ENCODE results near the gene OTOGL.
"Not testable (repeated sequence)": the region's sequence is repeated elsewhere in the genome, so short reads cannot be mapped to it uniquely, and the experiment has no call there.

The OTOGL gene

GRCh38 chr12:80099259-80099658, at the start of gene OTOGL:
TSS of gene OTOGL (plus strand) at chr12:80099537. CDS start at chr12:80209432, 109,895 bp downstream.
- no peak for DNase-seq

- DNase-seq = no peak
These were observed 49.1 kb upstream of the OTOGL start for GRCh38 chr12:80050236-80050635.

GRCh38 chr12:80053051-80053790, 46.1 kb upstream of the OTOGL start:
- DNase-seq = no peak

GRCh38 chr12:80056232-80056631, 43.1 kb upstream of the OTOGL start:
- DNase-seq = no peak

- DNase-seq = peak; percentile 35
These were observed 42.5 kb upstream of the OTOGL start for GRCh38 chr12:80056845-80057244.

GRCh38 chr12:80058586-80058985, 40.8 kb upstream of the OTOGL start:
- DNase-seq = no peak

- DNase-seq = no peak
These were observed 40.2 kb upstream of the OTOGL start for GRCh38 chr12:80059102-80059501.

GRCh38 chr12:80059875-80060274, 39.5 kb upstream of the OTOGL start:
- no peak for DNase-seq

- DNase-seq = no peak
These were observed 35.1 kb upstream of the OTOGL start for GRCh38 chr12:80064269-80064668.

- DNase-seq = no peak
These were observed 34.4 kb upstream of the OTOGL start for GRCh38 chr12:80064951-80065350.

- no peak for DNase-seq
These were observed 31.2 kb upstream of the OTOGL start for GRCh38 chr12:80068173-80068572.

GRCh38 chr12:80083892-80084614, 15.3 kb upstream of the OTOGL start:
- DNase-seq = not testable (repeated sequence)

GRCh38 chr12:80086025-80086424, 13.3 kb upstream of the OTOGL start:
- DNase-seq = no peak

- no peak for DNase-seq
These were observed 11.7 kb upstream of the OTOGL start for GRCh38 chr12:80087486-80088213.

- DNase-seq = no peak
These were observed 1.3 kb downstream of the OTOGL start for GRCh38 chr12:80100591-80100990.

- peak; percentile 34 for DNase-seq
These were observed 1.8 kb downstream of the OTOGL start for GRCh38 chr12:80101126-80101525.

GRCh38 chr12:80107221-80107620, 7.9 kb downstream of the OTOGL start:
- no peak for DNase-seq

- no peak for DNase-seq
These were observed 17.4 kb downstream of the OTOGL start for GRCh38 chr12:80116735-80117134.

- DNase-seq = no peak
These were observed 19.4 kb downstream of the OTOGL start for GRCh38 chr12:80118565-80119324.

GRCh38 chr12:80120994-80121393, 21.7 kb downstream of the OTOGL start:
- DNase-seq = no peak

GRCh38 chr12:80121661-80122060, 22.3 kb downstream of the OTOGL start:
- DNase-seq = no peak

- DNase-seq = no peak
These were observed 30.7 kb downstream of the OTOGL start for GRCh38 chr12:80129895-80130530.

Data from NCI-H2029 treated with DMSO at 0.1 percent for 48 hours (cell line).